H9 (cell line): ENCODE measurements around the gene AP1AR. TPM values are rescaled to one million over a fixed set of nuclear protein-coding genes. Genes with fewer than 3 reads are reported as not detected.

Experiments used
- DNase-seq: peaks from one replicate; pipeline ENCODE4 v3.0.0-alpha.2; 2017
- H2AFZ ChIP-seq: one replicate; pipeline ENCODE4 v1.6.1; 2013; ENCODE audit warnings: mild to moderate bottlenecking, low read length, control low read depth, moderate library complexity
- H2AK5ac ChIP-seq: 2 replicates; pipeline ENCODE4 v1.6.1; 2013; ENCODE audit warnings: low read length, control low read depth, mixed read lengths; ENCODE audit not compliant: insufficient read length
- H2BK120ac ChIP-seq: one replicate; pipeline ENCODE4 v1.6.1; 2013; ENCODE audit warnings: low read depth, mild to moderate bottlenecking, low read length, control low read depth, inconsistent platforms; ENCODE audit not compliant: poor library complexity, severe bottlenecking
- H2BK12ac ChIP-seq: 2 replicates; pipeline ENCODE4 v1.6.1; 2013; ENCODE audit warnings: low read length, control low read depth, mixed read lengths, low read depth; ENCODE audit not compliant: insufficient read length
- H2BK15ac ChIP-seq: 2 replicates; pipeline ENCODE4 v1.6.1; 2013; ENCODE audit warnings: low read depth, low read length, control low read depth
- H2BK20ac ChIP-seq: one replicate; pipeline ENCODE4 v1.6.1; 2013; ENCODE audit warnings: low read depth, mild to moderate bottlenecking, low read length, control low read depth, inconsistent platforms; ENCODE audit not compliant: poor library complexity, severe bottlenecking
- H2BK5ac ChIP-seq: 2 replicates; pipeline ENCODE4 v1.6.1; 2013; ENCODE audit warnings: low read length, control low read depth, mixed read lengths; ENCODE audit not compliant: insufficient read length
- H3K14ac ChIP-seq: 2 replicates; pipeline ENCODE4 v1.6.1; 2013; ENCODE audit warnings: low read length, control low read depth; ENCODE audit not compliant: insufficient read depth
- H3K18ac ChIP-seq: 2 replicates; pipeline ENCODE4 v1.6.1; 2013; ENCODE audit warnings: low read depth, mild to moderate bottlenecking, mixed read lengths, low read length, control low read depth; ENCODE audit not compliant: insufficient read length
- H3K23ac ChIP-seq: 2 replicates; pipeline ENCODE4 v1.6.1; 2013; ENCODE audit warnings: low read length, control low read depth, mixed read lengths, low read depth; ENCODE audit not compliant: insufficient read length
- H3K23me2 ChIP-seq: 2 replicates; pipeline ENCODE4 v1.6.1; 2013; ENCODE audit warnings: low read depth, mild to moderate bottlenecking, mixed read lengths, low read length, control low read depth; ENCODE audit not compliant: insufficient read length, poor library complexity, severe bottlenecking
- H3K27ac ChIP-seq: 2 replicates; pipeline ENCODE4 v1.5.1; 2013; ENCODE audit warnings: low read length, control low read depth, mixed read lengths, low read depth; ENCODE audit not compliant: insufficient read length
- H3K27me3 ChIP-seq: 2 replicates; pipeline ENCODE4 v1.6.1; 2013; ENCODE audit warnings: low read length, control low read depth, inconsistent platforms; ENCODE audit not compliant: insufficient read depth
- H3K4ac ChIP-seq: 2 replicates; pipeline ENCODE4 v1.6.1; 2013; ENCODE audit warnings: low read depth, mild to moderate bottlenecking, control low read depth, inconsistent platforms, low read length, moderate library complexity
- H3K4me1 ChIP-seq: 2 replicates; pipeline ENCODE4 v1.6.1; 2013; ENCODE audit warnings: low read length, control low read depth, inconsistent platforms; ENCODE audit not compliant: insufficient read depth
- H3K4me2 ChIP-seq: 2 replicates; pipeline ENCODE4 v1.6.1; 2013; ENCODE audit warnings: low read length, control low read depth, mixed read lengths; ENCODE audit not compliant: insufficient read length, insufficient read depth
- H3K56ac ChIP-seq: 2 replicates; pipeline ENCODE4 v1.6.1; 2013; ENCODE audit warnings: low read depth, mild to moderate bottlenecking, mixed read lengths, low read length, control low read depth; ENCODE audit not compliant: insufficient read length
- H3K79me1 ChIP-seq: 2 replicates; pipeline ENCODE4 v1.6.1; 2013; ENCODE audit warnings: low read depth, mild to moderate bottlenecking, moderate library complexity, low read length, control low read depth, inconsistent platforms; ENCODE audit not compliant: insufficient read depth, poor library complexity, severe bottlenecking
- H3K79me2 ChIP-seq: 2 replicates; pipeline ENCODE4 v1.6.1; 2013; ENCODE audit warnings: low read length, control low read depth, inconsistent platforms; ENCODE audit not compliant: insufficient read depth
- H3K9ac ChIP-seq: 2 replicates; pipeline ENCODE4 v1.6.1; 2013; ENCODE audit warnings: low read length, control low read depth, mixed read lengths; ENCODE audit not compliant: insufficient read length; ENCODE audit errors: extremely low read depth
- H3K9me3 ChIP-seq: one replicate; pipeline ENCODE4 v1.6.1; 2013; ENCODE audit warnings: low read depth, low read length, inconsistent platforms; ENCODE audit not compliant: control insufficient read depth
- H3T11ph ChIP-seq: one replicate; pipeline ENCODE4 v1.6.1; 2013; ENCODE audit warnings: mild to moderate bottlenecking, low read length, control low read depth, inconsistent platforms
- H4K20me1 ChIP-seq: one replicate; pipeline ENCODE4 v1.6.1; 2013; ENCODE audit not compliant: control insufficient read depth, insufficient read length, insufficient read depth
- H4K5ac ChIP-seq: 2 replicates; pipeline ENCODE4 v1.6.1; 2013; ENCODE audit warnings: low read depth, mild to moderate bottlenecking, mixed read lengths, low read length, control low read depth; ENCODE audit not compliant: insufficient read length
- H4K8ac ChIP-seq: replicated peaks from 2 replicates; pipeline ENCODE4 v1.6.1; 2013; ENCODE audit warnings: low read length, control low read depth, mixed read lengths, low read depth; ENCODE audit not compliant: insufficient read length
- H4K91ac ChIP-seq: 2 replicates; pipeline ENCODE4 v1.6.1; 2013; ENCODE audit warnings: low read depth, mild to moderate bottlenecking, moderate library complexity, mixed read lengths, low read length, control low read depth; ENCODE audit not compliant: insufficient read length
- H3K27ac Mint-ChIP-seq, 3 experiments: 2 replicates in 2 of 3; 3 replicates in 1 of 3; pipeline ENCODE4 v1.8.0; 2020 to 2021; ENCODE audit warnings: mixed read lengths in 3 of 3, mild to moderate bottlenecking in 1 of 3, moderate library complexity in 1 of 3
- H3K27me3 Mint-ChIP-seq: 2 replicates; pipeline ENCODE4 v1.8.0; 2021; ENCODE audit warnings: low read depth, mild to moderate bottlenecking, moderate library complexity, mixed read lengths
- H3K36me3 Mint-ChIP-seq, 3 experiments: 2 replicates in 2 of 3; 3 replicates in 1 of 3; pipeline ENCODE4 v1.8.0; 2020 to 2021; ENCODE audit warnings: low read depth in 3 of 3, mixed read lengths in 3 of 3; ENCODE audit not compliant: insufficient read depth in 1 of 3
- H3K4me1 Mint-ChIP-seq, 2 experiments: 2 replicates each; pipeline ENCODE4 v1.8.0; 2020; ENCODE audit warnings: mixed read lengths in 2 of 2
- H3K4me3 Mint-ChIP-seq, 2 experiments: 2 replicates in 1 of 2; 3 replicates in 1 of 2; pipeline ENCODE4 v1.8.0; 2020 to 2021; ENCODE audit warnings: mild to moderate bottlenecking in 2 of 2, mixed read lengths in 2 of 2, moderate library complexity in 1 of 2
- H3K9me3 Mint-ChIP-seq, 2 experiments: 2 replicates in 1 of 2; 3 replicates in 1 of 2; pipeline ENCODE4 v1.8.0; 2020; ENCODE audit warnings: mild to moderate bottlenecking in 2 of 2, mixed read lengths in 2 of 2, moderate library complexity in 1 of 2
- WGBS: extraction: QIAGEN DNeasy Blood & Tissue Kit; methylation state at CpG from one replicate; pipeline ENCODE4 v1.1.7; 2013; ENCODE audit warnings: missing lambda C conversion rate, low lambda C conversion rate, mixed read lengths; ENCODE audit not compliant: insufficient read length; ENCODE audit errors: extremely low coverage; 5-methylcytosine and 5-hydroxymethylcytosine counted together
- total RNA-seq: library from RNA; stranded (reverse); gene quantifications from 2 replicates; pipeline ENCODE4 v1.2.1, GENCODE V29; 2021
- TF ChIP-seq, protein P1 (sequence below): fragments of 200-600 bp; sonication (generic); conservative IDR thresholded peaks from 3 replicates; pipeline ENCODE4 v1.8.0; 2021; ENCODE audit warnings: antibody characterized with exemption, mild to moderate bottlenecking

Gene AP1AR
- total RNA-seq, 1 experiment from 2014 or later: 24.2 TPM

GRCh38 chr4:112189754-112190153 lies 41.8 kb upstream of the AP1AR start:
- no peak overlapping the region for H2BK120ac ChIP-seq
- H3K4ac ChIP-seq: no peak overlapping the region
- H3K79me2 ChIP-seq: no peaks in the 10 kb centered on the region
- no peak overlapping the region for H2AK5ac ChIP-seq
- no peak overlapping the region for H3K56ac ChIP-seq
- H3K9me3 ChIP-seq: no peaks in the 10 kb centered on the region
- no peak overlapping the region for H2BK12ac ChIP-seq
- H3K9me3 Mint-ChIP-seq: no peaks in the 10 kb centered on the region
- no peak overlapping the region for H2BK5ac ChIP-seq
- no peaks in the 10 kb centered on the region for H3K23me2 ChIP-seq
- H3K4me2 ChIP-seq: no peak overlapping the region
- H3K4me1 Mint-ChIP-seq: no peaks in the 10 kb centered on the region
- TF ChIP-seq, protein P1, sequence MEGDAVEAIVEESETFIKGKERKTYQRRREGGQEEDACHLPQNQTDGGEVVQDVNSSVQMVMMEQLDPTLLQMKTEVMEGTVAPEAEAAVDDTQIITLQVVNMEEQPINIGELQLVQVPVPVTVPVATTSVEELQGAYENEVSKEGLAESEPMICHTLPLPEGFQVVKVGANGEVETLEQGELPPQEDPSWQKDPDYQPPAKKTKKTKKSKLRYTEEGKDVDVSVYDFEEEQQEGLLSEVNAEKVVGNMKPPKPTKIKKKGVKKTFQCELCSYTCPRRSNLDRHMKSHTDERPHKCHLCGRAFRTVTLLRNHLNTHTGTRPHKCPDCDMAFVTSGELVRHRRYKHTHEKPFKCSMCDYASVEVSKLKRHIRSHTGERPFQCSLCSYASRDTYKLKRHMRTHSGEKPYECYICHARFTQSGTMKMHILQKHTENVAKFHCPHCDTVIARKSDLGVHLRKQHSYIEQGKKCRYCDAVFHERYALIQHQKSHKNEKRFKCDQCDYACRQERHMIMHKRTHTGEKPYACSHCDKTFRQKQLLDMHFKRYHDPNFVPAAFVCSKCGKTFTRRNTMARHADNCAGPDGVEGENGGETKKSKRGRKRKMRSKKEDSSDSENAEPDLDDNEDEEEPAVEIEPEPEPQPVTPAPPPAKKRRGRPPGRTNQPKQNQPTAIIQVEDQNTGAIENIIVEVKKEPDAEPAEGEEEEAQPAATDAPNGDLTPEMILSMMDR: peak; percentile 44; the same call in 2 of the 3 replicates
- H3K27ac ChIP-seq: no peak overlapping the region
- H2BK15ac ChIP-seq: no peak overlapping the region
- H4K8ac ChIP-seq: no peak overlapping the region
- H3K4me3 Mint-ChIP-seq: no peak overlapping the region
- no peak overlapping the region for H3K18ac ChIP-seq
- no peak overlapping the region for H4K5ac ChIP-seq
- H3K27ac Mint-ChIP-seq: 0 out of 7 replicates have a peak overlapping the region, but pooled peaks of 1 of the 3 experiments have one; percentile 5
- no peak overlapping the region for H2AFZ ChIP-seq
- H3K23ac ChIP-seq: no peak overlapping the region
- no peaks in the 10 kb centered on the region for H3K27me3 ChIP-seq
- H3K27me3 Mint-ChIP-seq: no peaks in the 10 kb centered on the region
- H4K91ac ChIP-seq: no peak overlapping the region
- H3K36me3 Mint-ChIP-seq: no peaks in the 10 kb centered on the region
- WGBS: no CpG with 5 or more reads among the region's 2 CpGs
- no peak overlapping the region for H3K9ac ChIP-seq
- H3K4me1 ChIP-seq: no peaks in the 10 kb centered on the region
- peaks cover 2% of the 10 kb centered on the region for H4K20me1 ChIP-seq
- no peak for DNase-seq
- H3T11ph ChIP-seq: no peak overlapping the region
- H3K79me1 ChIP-seq: no peaks in the 10 kb centered on the region
- no peak overlapping the region for H2BK20ac ChIP-seq
- no peak overlapping the region for H3K14ac ChIP-seq
